Measurements from ENCODE around the gene CCDC146.
"Not testable (repeated sequence)": the region's sequence is repeated elsewhere in the genome, so short reads cannot be mapped to it uniquely, and the experiment has no call there.

Gene CCDC146

DNA sequence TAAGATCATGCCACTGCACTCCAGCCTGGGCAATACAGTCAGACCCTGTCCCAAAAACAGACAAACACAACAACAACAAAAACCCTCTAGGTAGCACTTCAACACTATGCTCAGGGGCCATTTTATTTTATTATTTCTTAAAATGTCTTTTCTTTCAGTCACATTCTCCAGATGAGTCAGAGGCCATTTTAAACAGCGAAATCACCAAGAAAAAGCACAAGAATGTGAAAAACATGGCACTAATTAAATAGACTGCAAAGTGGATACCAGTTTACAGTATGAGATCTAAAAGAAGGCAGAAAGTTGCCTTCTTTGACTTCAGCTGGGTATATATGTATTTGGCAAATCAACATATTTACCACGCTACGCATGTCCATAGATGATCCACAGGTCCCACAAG lies 83.3 kb downstream of the CCDC146 start:
- no peak for DNase-seq (ENCODE audit: insufficient read length)
- FAIRE-seq, result no peak
- no peak for TF ChIP-seq POLR2A (IDR thresholded peaks at IDR 0.05; ENCODE audit: low read depth, low read length)
- no peak for TF ChIP-seq TAF1 (IDR thresholded peaks at IDR 0.05; ENCODE audit: borderline replicate concordance, low read depth, low read length)
- TF ChIP-seq POLR2AphosphoS5 (IDR thresholded peaks at IDR 0.05; ENCODE audit: low read depth, low read length), result no peak

DNA sequence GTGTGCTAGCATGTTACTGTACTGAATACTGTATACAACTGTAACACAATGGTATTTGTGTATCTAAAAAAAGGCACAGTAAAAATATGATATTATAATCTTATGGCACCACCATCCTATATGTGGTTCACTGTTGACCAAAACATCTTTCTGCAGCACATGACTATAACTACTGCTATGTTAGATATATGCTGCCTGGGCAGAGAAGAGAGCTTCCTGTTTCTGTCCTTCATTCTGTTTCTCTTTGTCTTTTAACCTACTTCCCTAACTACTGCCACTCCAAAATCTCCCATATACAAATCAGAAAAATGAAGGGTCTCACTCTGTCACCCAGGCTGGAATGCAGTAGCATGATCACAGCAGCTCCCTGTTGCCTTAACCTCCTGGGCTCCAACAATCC lies 86.0 kb downstream of the CCDC146 start:
- no peak for FAIRE-seq
- no peak for DNase-seq (ENCODE audit: insufficient read length)
- no peak for TF ChIP-seq POLR2AphosphoS5 (IDR thresholded peaks at IDR 0.05; ENCODE audit: low read depth, low read length)
- TF ChIP-seq POLR2A (IDR thresholded peaks at IDR 0.05; ENCODE audit: low read depth, low read length), result no peak
- TF ChIP-seq TAF1 (IDR thresholded peaks at IDR 0.05; ENCODE audit: borderline replicate concordance, low read depth, low read length), result no peak

DNA sequence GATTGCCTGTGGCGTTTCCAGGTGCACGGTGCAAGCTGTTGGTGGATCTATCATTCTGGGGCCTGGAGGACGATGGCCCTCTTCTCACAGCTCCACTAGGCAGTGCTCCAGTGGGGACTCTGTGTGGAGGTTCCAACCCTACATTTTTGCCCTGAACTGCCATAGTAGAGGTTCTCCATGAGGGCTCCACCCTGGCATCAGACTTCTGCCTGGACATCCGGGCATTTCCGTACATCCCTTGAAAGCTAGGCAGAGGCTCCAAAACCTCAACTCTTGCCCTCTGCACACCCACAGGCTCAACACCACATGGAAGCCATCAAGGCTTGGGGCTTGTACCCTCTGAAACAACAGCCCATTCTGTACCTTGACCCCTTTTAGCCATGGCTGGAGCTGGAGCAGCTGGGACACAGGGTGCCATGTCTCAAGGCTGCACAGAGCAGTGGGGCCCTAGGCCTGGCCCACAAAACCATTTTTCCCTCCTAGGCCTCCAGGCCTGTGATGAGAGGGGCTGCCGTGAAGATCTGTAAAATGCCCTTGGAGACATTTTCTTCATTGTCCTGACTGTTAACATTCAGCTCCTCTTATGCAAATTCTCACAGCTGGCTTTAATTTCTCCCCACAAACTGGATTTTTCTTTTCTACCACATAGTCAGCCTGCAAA lies 87.2 kb downstream of the CCDC146 start:
- DNase-seq (ENCODE audit: insufficient read length) (no peak), FAIRE-seq (no peak)
- no peak for TF ChIP-seq POLR2A (IDR thresholded peaks at IDR 0.05; ENCODE audit: low read depth, low read length)
- TF ChIP-seq TAF1 (IDR thresholded peaks at IDR 0.05; ENCODE audit: borderline replicate concordance, low read depth, low read length), result no peak
- no peak for TF ChIP-seq POLR2AphosphoS5 (IDR thresholded peaks at IDR 0.05; ENCODE audit: low read depth, low read length)

DNA sequence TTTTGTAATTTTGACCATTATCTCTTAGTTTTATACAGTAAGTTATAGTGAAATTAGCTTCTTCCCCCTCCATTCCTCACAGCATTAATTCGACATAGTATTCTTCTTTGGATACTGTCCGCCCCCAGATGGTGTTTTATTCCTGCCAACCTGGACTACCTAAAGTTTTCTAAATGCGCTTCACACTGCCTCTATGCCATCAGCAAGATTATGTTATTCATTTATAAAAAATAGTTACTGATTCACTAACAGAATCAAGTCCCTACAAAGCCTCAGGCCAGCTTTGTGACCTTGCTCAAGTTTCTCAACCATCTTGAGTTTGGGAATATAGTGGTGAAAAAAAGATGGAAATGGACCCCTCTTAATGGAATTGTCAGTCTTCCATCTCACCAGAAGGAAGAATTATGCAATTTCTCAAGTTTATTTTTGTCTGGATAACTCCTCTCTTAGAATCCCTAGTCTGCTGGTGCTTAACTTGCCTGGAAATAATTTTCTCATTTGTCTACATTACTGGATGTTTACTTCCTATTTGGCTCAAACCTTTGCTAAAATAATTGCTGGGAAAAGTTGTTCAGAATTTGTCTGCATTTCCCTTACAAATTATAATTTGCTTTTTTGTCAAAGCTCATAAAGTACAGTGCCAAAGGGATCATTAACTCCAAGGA lies 93.9 kb downstream of the CCDC146 start:
- TF ChIP-seq TAF1 (IDR thresholded peaks at IDR 0.05; ENCODE audit: borderline replicate concordance, low read depth, low read length) (no peak), POLR2A (IDR thresholded peaks at IDR 0.05; ENCODE audit: low read depth, low read length) (no peak), POLR2AphosphoS5 (IDR thresholded peaks at IDR 0.05; ENCODE audit: low read depth, low read length) (no peak)

DNA sequence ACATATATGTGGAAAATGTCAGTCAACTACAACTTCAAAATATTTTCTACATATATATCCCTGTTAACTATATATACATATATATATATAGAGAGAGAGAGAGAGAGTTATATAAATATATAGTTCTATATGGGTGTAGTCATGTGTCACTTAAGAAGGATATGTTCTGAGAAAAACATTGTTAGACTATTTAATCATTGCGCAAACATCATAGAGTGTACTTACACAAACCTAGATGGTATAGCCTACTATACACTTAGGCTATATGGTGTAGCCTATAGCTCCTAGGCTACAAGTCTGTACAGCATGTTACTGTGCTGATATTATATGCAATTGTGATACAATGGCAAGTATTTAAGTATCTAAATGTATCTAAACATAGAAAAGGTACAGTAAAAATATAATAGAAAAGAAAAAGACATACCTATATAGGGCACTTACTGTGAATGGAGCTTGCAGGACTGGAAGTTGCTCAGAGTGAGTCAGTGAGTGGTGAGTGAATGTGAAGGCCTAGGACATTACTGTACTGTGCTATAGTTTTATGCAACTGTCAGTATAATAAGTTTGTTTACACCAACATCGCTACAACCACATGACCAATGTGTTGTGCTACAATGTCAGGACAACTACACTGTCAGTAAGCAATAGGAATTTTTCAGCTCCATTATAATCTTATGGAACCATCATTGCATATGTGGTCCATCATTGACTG lies 95.2 kb downstream of the CCDC146 start:
- DNase-seq (ENCODE audit: insufficient read length) (no peak), FAIRE-seq (no peak)
- no peak for TF ChIP-seq POLR2A (IDR thresholded peaks at IDR 0.05; ENCODE audit: low read depth, low read length)
- TF ChIP-seq POLR2AphosphoS5 (IDR thresholded peaks at IDR 0.05; ENCODE audit: low read depth, low read length), result no peak
- TF ChIP-seq TAF1 (IDR thresholded peaks at IDR 0.05; ENCODE audit: borderline replicate concordance, low read depth, low read length), result no peak

More for the DNA sequence above, 93.9 kb downstream of the CCDC146 start:
- DNase-seq (ENCODE audit: insufficient read length) (no peak), FAIRE-seq (no peak)

DNA sequence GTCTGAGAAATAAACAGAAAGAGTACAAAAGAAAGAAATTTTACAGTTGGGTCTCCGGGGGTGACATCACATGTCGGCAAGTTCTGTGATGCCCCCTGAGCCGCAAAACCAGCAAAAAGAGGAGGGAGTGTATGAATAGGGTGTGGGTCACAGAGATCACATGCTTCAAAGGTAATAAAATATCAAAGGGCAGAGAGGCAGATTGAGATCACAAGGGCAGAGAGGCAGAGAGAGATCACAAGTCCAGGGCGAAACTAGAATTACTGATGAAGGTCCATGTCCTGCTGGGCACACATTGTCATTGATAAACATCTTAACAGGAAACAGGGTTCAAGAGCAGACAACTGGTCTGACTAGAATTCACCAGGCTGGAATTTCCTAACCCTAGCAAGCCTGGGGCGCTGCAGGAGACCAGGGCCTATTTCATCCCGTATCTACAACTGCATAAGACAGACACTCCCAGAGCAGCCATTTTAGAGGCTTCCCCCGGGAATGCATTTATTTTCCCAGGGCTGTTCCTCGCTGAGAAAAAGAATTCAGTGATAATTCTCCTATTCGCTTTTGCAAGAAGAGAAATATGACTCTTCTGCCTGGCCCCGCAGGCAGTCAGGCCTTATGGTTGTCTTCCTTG lies 97.4 kb downstream of the CCDC146 start:
- not testable (repeated sequence) for DNase-seq (ENCODE audit: insufficient read length); FAIRE-seq

DNA sequence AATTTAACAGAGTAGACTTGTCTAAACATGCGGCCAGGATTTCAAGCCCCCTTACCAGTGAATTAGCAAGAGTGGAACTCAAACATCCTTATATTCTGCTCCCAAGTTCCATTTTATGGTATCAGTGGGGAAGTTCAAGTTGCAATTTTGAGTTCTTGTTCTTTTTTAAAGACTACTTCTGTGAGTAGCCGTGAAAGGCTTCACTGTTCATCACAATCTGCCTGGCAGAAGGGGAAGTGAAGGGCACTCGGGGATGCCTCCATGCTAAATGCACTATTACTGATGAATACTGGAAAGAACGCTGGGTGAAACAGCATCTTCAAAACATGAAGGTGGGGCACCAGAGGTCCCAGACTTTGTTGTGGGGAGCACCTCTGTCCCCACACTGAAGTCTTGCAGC lies 99.7 kb downstream of the CCDC146 start:
- DNase-seq (ENCODE audit: insufficient read length) (no peak), FAIRE-seq (no peak)
- TF ChIP-seq POLR2AphosphoS5 (IDR thresholded peaks at IDR 0.05; ENCODE audit: low read depth, low read length), result no peak
- no peak for TF ChIP-seq TAF1 (IDR thresholded peaks at IDR 0.05; ENCODE audit: borderline replicate concordance, low read depth, low read length)
- no peak for TF ChIP-seq POLR2A (IDR thresholded peaks at IDR 0.05; ENCODE audit: low read depth, low read length)

DNA sequence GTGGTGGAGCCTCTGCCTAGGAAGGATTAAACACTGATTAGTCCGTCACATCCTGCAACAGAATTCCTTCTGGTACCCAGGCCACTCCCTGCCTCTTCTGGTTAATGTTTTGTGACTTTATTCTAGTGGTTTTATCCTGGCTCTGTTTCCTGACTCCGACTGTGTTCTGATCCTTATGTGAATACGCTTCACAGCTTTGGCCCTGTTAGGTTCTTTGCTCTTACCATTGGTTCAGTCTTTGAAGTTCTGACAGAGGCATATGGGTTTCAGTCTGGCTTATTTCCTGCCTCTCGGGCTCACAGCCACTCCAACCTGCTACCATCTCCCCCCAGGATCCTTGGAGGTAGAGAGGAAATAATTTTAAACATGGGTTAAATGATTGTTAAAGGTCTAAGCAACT lies 100.4 kb downstream of the CCDC146 start:
- DNase-seq (ENCODE audit: insufficient read length) (no peak), FAIRE-seq (no peak)
- TF ChIP-seq POLR2A (IDR thresholded peaks at IDR 0.05; ENCODE audit: low read depth, low read length), result no peak
- TF ChIP-seq POLR2AphosphoS5 (IDR thresholded peaks at IDR 0.05; ENCODE audit: low read depth, low read length), result no peak
- TF ChIP-seq TAF1 (IDR thresholded peaks at IDR 0.05; ENCODE audit: borderline replicate concordance, low read depth, low read length), result no peak

DNA sequence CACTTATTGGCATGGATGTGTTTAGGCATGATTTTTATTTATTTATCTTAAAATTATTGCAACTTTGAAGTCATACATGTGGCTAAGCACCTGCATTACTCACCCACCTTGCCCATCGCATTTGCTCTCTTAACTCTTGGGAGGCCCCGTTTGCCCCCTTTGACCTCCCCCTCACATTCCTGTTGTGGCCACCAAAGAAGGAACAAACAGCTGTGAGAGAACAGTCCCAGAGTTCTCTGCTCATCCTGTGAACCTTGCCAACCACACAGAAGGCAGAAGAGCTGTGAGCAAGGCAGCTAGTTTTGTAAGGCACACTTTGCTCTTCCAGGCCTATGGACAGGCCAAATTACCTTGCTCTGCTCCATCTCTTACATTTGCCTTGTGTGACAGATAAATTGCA lies 100.8 kb downstream of the CCDC146 start:
- DNase-seq (ENCODE audit: insufficient read length), result no peak
- TF ChIP-seq POLR2AphosphoS5 (IDR thresholded peaks at IDR 0.05; ENCODE audit: low read depth, low read length), result no peak
- no peak for TF ChIP-seq TAF1 (IDR thresholded peaks at IDR 0.05; ENCODE audit: borderline replicate concordance, low read depth, low read length)
- TF ChIP-seq POLR2A (IDR thresholded peaks at IDR 0.05; ENCODE audit: low read depth, low read length), result no peak

DNA sequence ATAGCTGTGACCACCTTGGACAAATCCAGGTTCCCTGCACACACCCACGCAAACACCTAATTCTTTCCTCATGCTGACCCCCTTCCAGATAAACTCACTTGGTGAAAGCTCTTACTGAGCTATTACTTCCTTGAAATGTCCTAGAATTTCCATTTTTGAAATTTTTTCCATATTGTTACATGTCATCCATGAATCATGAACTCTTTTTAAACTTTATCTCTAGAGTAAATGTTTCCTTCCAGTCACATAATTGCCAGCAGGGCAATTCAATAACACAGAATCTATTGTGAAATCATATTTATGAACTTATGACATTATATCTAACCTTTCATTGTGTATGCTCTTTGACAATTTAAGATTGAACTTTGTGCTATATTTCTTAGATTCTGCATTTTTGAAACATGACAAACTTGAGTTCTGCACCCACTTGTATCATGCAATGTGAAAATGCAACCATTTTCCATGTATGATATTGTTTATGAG lies 104.0 kb downstream of the CCDC146 start:
- FAIRE-seq (no peak), DNase-seq (ENCODE audit: insufficient read length) (no peak)
- TF ChIP-seq POLR2A (IDR thresholded peaks at IDR 0.05; ENCODE audit: low read depth, low read length), result no peak
- TF ChIP-seq TAF1 (IDR thresholded peaks at IDR 0.05; ENCODE audit: borderline replicate concordance, low read depth, low read length), result no peak
- no peak for TF ChIP-seq POLR2AphosphoS5 (IDR thresholded peaks at IDR 0.05; ENCODE audit: low read depth, low read length)

More for the DNA sequence above, 100.8 kb downstream of the CCDC146 start:
- peak; percentile 24 for FAIRE-seq

DNA sequence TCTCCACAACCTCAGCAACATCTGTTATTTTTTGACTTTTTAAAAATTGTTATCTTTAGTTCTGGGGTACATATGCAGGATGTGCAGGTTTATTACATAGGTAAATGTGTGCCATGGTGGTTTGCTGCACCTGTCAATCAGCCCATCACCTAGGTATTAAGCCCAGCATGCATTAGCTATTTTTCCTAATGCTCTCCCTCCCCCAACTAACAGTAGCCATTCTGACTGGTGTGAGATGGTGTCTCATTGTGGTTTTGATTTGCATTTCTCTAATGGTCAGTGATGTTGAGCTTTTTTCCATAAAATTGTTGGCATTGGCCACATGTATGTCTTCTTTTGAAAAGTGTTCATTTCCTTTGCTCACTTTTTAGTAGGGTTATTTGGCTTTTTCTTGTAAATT lies 106.4 kb downstream of the CCDC146 start:
- FAIRE-seq, result not testable (repeated sequence)

More for the DNA sequence above, 106.4 kb downstream of the CCDC146 start:
- not testable (repeated sequence) for DNase-seq (ENCODE audit: insufficient read length)

Measured in GM12892 (cell line).